Measurements from ENCODE around the gene IQSEC1. TPM values are rescaled to one million over a fixed set of nuclear protein-coding genes. Genes with fewer than 3 reads are reported as not detected.

IQSEC1 gene
- total RNA-seq, 1 donor from 2014 or later: 211 TPM

GRCh38 chr3:13065727-13066126 lies 7.5 kb downstream of the IQSEC1 start:
- Mint-ChIP-seq H3K27ac (ENCODE audit: unreplicated experiment) (no peak overlapping the region), H3K4me1 (ENCODE audit: low read depth, unreplicated experiment) (peaks cover 26% of the 10 kb centered on the region), H3K36me3 (ENCODE audit: unreplicated experiment) (no peaks in the 10 kb centered on the region), H3K27me3 (ENCODE audit: unreplicated experiment) (peaks cover 5% of the 10 kb centered on the region), H3K4me3 (ENCODE audit: unreplicated experiment) (no peak overlapping the region), H3K9me3 (ENCODE audit: unreplicated experiment) (peaks cover 17% of the 10 kb centered on the region)
- no peak for DNase-seq
- TF ChIP-seq CTCF (IDR thresholded peaks at IDR 0.05; ENCODE audit: partially characterized antibody, unreplicated experiment): no peak

- H3K9me3 Mint-ChIP-seq (ENCODE audit: unreplicated experiment): peaks cover 19% of the 10 kb centered on the region
- H3K27me3 Mint-ChIP-seq (ENCODE audit: unreplicated experiment): peaks cover 5% of the 10 kb centered on the region
- H3K4me3 Mint-ChIP-seq (ENCODE audit: unreplicated experiment): no peak overlapping the region
- TF ChIP-seq CTCF (IDR thresholded peaks at IDR 0.05; ENCODE audit: partially characterized antibody, unreplicated experiment): no peak
- H3K36me3 Mint-ChIP-seq (ENCODE audit: unreplicated experiment): no peaks in the 10 kb centered on the region
- DNase-seq: no peak
- peaks cover 23% of the 10 kb centered on the region for H3K4me1 Mint-ChIP-seq (ENCODE audit: low read depth, unreplicated experiment)
- H3K27ac Mint-ChIP-seq (ENCODE audit: unreplicated experiment): no peak overlapping the region
These were observed 8.3 kb downstream of the IQSEC1 start for GRCh38 chr3:13064964-13065363.

- Mint-ChIP-seq H3K36me3 (ENCODE audit: unreplicated experiment) (no peaks in the 10 kb centered on the region), H3K27ac (ENCODE audit: unreplicated experiment) (no peak overlapping the region), H3K9me3 (ENCODE audit: unreplicated experiment) (peaks cover 21% of the 10 kb centered on the region), H3K4me1 (ENCODE audit: low read depth, unreplicated experiment) (peaks cover 23% of the 10 kb centered on the region), H3K27me3 (ENCODE audit: unreplicated experiment) (peaks cover 7% of the 10 kb centered on the region), H3K4me3 (ENCODE audit: unreplicated experiment) (no peak overlapping the region)
- DNase-seq: no peak
- no peak for TF ChIP-seq CTCF (IDR thresholded peaks at IDR 0.05; ENCODE audit: partially characterized antibody, unreplicated experiment)
These were observed 8.9 kb downstream of the IQSEC1 start for GRCh38 chr3:13064159-13064868.

- Mint-ChIP-seq H3K36me3 (ENCODE audit: unreplicated experiment) (no peaks in the 10 kb centered on the region), H3K9me3 (ENCODE audit: unreplicated experiment) (peaks cover 18% of the 10 kb centered on the region), H3K4me3 (ENCODE audit: unreplicated experiment) (no peak overlapping the region), H3K27ac (ENCODE audit: unreplicated experiment) (no peak overlapping the region), H3K27me3 (ENCODE audit: unreplicated experiment) (peaks cover 7% of the 10 kb centered on the region), H3K4me1 (ENCODE audit: low read depth, unreplicated experiment) (peaks cover 23% of the 10 kb centered on the region)
- no peak for TF ChIP-seq CTCF (IDR thresholded peaks at IDR 0.05; ENCODE audit: partially characterized antibody, unreplicated experiment)
- DNase-seq: no peak
These were observed 10.0 kb downstream of the IQSEC1 start for GRCh38 chr3:13063225-13063624.

- Mint-ChIP-seq H3K27me3 (ENCODE audit: unreplicated experiment) (peaks cover 7% of the 10 kb centered on the region), H3K4me3 (ENCODE audit: unreplicated experiment) (no peak overlapping the region), H3K4me1 (ENCODE audit: low read depth, unreplicated experiment) (peaks cover 23% of the 10 kb centered on the region), H3K27ac (ENCODE audit: unreplicated experiment) (no peak overlapping the region), H3K9me3 (ENCODE audit: unreplicated experiment) (peaks cover 18% of the 10 kb centered on the region), H3K36me3 (ENCODE audit: unreplicated experiment) (no peaks in the 10 kb centered on the region)
- no peak for TF ChIP-seq CTCF (IDR thresholded peaks at IDR 0.05; ENCODE audit: partially characterized antibody, unreplicated experiment)
- no peak for DNase-seq
These were observed 10.6 kb downstream of the IQSEC1 start for GRCh38 chr3:13062647-13063046.

Data from glutamatergic neuron (in vitro differentiated cells).